ENCODE data around the gene EHBP1L1.

- TF ChIP-seq POLR2AphosphoS5 (IDR thresholded peaks at IDR 0.05) (no peak), MXI1 (conservative IDR thresholded peaks at IDR 0.05; ENCODE audit: poor library complexity, severe bottlenecking) (no peak), CTCF (IDR thresholded peaks at IDR 0.05; ENCODE audit: poor library complexity, severe bottlenecking) (no peak), REST (IDR thresholded peaks at IDR 0.05; ENCODE audit: borderline replicate concordance) (no peak), SMC3 (conservative IDR thresholded peaks at IDR 0.05; ENCODE audit: poor library complexity) (no peak), RAD21 (conservative IDR thresholded peaks at IDR 0.05) (no peak), EP300 (conservative IDR thresholded peaks at IDR 0.05; ENCODE audit: poor library complexity, severe bottlenecking) (no peak), TAF1 (IDR thresholded peaks at IDR 0.05; ENCODE audit: low read depth) (no peak)
These were observed 28.3 kb upstream of the EHBP1L1 start for GRCh38 chr11:65547446-65548125.

Data from neural cell (in vitro differentiated cells).